GM18502 (cell line): ENCODE measurements around the gene LEF1.
"Not testable (repeated sequence)": the region's sequence is repeated elsewhere in the genome, so short reads cannot be mapped to it uniquely, and the experiment has no call there.

ENCODE experiments used
- ATAC-seq: cut with Tn5 transposase; IDR thresholded peaks from one replicate; pipeline ENCODE4 v1.9.1; 2021; ENCODE audit warnings: mild to moderate bottlenecking; ENCODE audit not compliant: unreplicated experiment, poor library complexity

LEF1 gene

DNA sequence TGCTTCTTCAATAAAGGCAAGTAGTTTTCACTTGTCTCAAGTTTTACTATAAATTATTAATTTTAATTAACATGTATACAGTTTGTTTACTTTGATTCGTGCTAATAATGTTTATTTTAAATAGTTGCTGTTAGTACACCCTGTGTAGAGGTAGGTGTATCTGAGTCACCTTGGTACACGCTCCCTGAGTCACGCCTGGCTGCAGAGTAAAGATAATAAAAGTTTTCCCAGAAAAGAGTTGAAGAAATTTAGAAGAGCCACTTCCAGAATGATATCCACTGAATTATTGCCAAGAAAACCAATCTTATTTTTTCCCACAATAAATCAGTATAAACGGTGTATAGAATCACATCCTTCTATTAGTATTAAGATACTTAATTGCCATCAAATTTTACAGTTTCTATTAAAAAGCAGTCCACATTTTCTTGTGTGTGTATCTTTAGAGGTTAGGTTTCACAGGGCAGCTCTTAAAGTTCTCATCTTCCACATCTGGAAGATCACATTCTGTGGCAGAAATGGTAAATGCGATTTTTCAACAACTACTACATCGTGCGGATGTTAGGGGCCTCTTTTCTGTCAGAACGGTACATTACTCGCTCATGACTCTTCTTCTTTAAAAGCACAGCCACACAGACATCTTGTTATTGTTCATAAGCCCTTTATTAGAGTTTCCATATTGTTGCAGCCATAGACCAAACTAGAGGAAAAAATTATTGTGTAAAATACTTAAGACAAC lies 123.6 kb downstream of the LEF1 start:
- no peak for ATAC-seq

DNA sequence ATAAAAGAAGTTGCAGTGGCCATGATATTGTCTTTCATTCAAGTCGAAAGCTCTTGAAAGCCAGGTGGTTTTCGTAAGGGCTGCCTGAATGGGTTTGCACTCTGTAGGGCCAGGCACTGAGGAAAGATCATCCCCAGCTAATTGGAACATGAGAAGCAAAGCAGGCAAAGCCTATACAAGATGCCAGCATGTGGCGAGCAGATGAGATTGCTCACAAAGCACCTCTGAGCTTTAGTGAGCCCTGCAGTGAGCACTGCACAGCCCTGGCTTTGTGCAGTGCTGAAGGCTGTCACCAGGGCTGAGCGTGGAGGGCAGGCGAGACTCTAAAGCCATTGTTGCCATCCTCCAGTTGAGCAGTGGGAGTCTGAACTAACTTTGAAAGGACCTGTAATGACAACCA lies 125.2 kb downstream of the LEF1 start:
- no peak for ATAC-seq

DNA sequence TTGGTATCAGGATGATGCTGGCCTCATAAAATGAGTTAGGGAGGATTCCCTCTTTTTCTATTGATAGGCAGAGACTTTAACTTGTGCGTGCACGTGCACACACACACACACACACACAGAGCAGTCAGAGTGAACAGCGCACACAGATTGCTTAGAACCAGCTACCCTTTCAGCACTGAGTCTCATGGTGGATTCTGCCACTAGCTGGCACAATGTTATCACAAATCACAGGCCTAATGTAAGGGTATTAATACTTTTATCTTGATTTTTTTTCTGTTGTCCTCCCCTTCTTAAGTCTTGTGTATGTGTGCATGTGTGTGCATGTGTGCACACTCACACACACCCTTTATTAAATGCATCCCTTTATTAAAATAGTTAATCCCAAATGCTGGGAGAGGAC lies 125.8 kb downstream of the LEF1 start:
- no peak for ATAC-seq

DNA sequence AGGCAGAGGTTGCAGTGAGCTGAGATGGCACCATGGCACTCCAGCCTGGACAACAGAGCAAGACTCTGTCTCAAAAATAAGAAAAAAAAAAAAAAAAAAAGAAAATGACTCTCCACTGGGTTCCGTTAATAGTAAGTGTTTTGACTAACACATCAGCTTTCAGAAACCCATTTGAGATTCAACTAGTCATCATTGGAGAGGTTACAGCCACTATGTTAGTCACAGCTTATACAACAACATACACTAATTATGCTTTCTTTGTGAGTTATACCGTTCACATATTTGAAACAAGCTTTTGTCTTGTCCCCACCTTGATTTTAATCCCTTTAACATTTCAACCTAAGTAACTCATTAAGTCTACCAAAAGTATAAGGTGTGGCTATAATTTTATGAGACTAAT lies 130.8 kb downstream of the LEF1 start:
- no peak for ATAC-seq

DNA sequence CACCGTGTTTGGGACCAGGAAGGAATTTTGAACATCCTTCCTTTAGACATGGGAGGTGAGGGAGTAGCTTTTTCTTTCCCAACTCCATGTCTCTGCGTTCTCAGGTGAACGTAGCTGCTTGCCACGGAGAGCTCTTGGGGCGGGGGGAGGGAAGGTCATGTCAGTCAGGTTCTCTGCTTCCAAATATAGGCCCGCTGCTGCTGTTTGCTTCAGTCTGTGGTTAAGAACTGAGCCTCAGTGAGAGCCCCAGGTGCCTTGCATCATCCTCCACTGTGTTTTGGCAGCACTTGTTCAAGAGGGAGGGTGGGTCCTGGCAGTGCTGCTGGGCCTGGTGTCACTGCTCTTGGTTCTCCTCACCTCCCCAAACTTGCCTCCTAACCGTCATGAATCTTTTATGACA lies 132.5 kb downstream of the LEF1 start:
- peak; percentile 95 for ATAC-seq

DNA sequence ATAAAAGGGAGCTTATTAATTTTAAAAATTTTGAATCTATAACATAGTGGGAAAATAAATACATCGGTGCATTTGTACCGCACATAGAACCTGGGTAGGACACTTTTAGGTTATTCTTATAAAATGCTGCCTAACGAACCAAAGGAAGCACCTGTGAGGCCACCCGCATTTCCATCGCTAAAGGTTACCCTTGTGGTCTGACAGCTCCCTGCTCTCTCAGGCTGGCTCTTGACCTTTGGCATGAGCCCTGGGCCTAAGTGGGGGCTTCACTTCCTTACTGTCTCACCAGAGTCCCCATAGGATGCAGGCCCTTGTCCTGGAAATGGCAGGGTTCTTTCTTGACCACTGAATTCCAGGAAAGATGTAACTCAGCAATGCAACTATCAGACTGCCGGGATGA lies 133.0 kb downstream of the LEF1 start:
- peak; percentile 23 for ATAC-seq

DNA sequence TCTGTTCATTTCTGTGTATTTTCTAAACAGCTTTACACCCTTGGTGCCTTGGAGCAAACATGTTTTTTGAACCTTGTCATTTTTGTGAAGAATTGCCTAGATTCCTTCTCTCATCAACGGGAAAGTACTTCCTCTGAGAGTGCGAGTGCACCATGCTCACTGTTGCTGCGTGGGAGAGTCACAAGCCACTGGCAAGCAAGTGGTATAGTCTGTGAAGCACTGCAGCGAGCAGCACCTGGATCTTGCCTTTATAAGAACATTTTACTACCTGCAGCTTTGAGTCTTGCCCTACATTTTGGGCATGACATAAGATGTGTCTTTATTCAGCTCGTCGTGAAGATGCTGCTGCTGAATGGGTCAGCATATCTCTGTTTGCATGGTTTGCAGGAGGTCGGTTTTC lies 134.2 kb downstream of the LEF1 start:
- ATAC-seq: no peak

DNA sequence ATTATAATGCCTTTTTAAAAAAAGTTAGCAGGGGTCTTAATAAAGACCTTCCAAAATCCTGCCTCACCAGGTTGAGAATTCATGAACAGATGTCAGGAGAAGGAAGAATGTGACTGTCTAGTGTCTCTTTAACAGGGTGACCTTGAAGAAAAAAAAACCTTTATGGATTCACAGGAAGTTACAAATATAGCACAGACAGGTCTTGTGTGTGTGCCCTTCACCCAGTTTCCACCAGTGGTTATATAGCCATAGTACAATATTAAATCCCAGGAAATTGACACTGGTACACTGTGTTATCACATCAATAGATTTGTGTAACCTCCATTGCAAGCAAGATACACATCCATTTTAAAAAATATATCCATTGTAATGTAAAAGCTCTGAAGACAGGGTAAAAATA lies 135.4 kb downstream of the LEF1 start:
- no peak for ATAC-seq

DNA sequence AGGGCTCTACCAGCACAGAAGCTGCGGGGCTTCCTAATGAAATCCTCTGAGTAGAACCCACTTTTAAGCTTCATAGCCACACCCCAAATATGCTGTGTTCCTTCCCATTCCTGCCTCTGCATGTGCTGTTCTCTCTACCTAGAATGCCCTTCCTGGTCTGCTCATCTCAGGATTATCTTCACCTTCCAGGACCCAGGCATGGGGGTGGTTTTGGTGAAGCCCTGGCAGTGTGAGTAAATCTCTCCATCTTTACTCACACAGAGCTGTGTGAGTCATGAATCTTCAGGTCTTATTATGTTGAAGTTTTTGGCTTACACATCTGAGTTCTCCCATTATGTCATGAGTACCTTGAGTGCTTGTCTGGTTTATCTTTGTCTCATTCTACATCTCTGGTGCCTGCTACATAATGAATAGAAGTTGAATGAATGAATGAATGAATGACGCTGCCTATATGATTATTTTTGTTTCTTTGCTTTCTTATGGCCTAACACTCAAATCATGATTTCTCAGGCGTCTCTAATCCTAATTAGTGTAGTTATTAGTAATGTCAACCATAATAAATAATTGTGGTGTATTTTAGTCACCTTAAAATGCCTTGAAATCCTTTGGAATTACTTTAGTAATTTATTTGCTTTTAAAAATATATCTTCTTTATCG lies 137.2 kb downstream of the LEF1 start:
- no peak for ATAC-seq

DNA sequence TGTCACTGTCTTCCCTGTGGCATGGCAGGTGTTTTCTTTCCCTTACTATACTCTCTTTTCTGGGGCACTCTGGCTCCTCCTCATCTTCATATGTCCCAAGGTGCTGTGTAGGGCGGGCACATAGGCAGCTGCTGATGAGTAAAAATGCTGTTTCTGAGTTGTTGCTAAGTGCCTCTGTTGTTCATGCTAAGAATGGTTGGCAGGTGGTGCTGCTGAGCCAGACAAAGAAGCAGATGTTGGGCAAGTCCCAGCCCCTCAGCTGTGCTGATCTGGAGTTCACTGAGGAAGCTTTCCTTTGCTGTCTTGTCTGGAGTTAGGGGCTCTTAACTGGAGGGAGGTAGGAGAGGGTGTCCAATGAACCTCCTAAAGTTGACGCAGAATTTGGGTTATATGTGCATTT lies 138.4 kb downstream of the LEF1 start:
- ATAC-seq: peak; percentile 96

DNA sequence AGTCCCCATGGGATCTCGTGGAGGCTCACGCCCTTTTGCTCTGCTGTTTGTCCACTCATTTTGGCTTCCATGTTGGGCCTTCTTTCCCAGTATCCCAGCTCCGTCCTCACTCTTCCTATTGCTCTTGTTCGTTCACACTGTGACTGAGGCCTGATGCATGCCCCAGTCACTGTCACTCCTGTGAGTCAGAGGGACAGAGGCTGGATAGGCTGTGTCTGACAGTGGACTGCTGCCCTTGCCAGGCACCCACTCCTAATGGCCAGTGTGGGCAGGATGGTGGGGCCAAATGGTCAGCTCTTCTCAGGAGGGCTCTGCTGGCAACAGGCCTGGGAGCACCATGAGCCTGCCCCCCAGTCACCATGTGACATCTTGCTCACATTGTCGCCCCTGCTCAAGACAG lies 139.0 kb downstream of the LEF1 start:
- no peak for ATAC-seq

DNA sequence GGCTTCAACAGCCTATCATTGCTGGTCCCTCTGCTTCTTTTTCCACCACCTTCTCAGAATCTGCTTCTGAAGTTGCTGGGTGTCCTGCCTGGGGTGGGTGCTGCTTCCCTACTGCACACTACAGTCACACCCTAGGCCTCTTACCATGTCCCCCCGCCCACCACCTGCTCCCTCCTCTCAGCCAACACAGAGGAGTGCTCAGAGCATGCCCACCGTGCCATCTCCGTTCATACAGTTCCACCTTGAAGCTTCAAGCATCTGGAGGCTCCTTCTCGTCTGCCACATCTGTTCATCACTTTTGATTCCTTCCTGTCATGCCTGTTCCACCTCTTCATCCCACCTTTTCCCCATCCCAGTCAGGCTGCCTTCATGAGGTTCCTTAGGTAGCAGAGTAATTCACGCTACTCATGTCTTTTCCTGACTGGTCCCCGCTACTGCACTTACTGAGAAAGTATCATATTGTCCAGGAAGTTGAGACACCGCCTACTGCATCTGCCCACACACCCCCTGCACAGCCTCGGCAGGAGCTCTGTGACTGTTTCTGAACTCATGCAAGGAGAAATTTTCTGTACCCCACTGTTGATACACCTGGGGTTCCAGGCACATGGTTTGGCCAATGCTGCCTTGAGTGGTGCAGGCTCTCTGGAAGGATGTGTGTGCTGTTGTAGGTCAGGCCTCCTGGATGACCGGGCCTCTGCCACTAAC lies 139.6 kb downstream of the LEF1 start:
- no peak for ATAC-seq

DNA sequence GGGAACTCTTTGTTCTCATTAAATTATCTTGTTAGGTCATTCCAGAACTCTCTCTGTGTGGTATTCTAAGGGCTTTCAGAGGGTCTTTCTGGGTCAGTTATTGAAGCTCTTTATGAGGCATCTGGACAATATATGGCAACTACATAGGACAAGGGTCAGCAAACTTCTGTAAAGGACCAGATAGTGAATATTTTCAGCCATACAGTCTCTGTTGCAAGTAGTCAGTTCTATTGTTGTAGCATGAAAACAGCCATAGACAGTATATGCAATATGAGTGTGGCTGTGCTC lies 143.9 kb downstream of the LEF1 start:
- no peak for ATAC-seq

DNA sequence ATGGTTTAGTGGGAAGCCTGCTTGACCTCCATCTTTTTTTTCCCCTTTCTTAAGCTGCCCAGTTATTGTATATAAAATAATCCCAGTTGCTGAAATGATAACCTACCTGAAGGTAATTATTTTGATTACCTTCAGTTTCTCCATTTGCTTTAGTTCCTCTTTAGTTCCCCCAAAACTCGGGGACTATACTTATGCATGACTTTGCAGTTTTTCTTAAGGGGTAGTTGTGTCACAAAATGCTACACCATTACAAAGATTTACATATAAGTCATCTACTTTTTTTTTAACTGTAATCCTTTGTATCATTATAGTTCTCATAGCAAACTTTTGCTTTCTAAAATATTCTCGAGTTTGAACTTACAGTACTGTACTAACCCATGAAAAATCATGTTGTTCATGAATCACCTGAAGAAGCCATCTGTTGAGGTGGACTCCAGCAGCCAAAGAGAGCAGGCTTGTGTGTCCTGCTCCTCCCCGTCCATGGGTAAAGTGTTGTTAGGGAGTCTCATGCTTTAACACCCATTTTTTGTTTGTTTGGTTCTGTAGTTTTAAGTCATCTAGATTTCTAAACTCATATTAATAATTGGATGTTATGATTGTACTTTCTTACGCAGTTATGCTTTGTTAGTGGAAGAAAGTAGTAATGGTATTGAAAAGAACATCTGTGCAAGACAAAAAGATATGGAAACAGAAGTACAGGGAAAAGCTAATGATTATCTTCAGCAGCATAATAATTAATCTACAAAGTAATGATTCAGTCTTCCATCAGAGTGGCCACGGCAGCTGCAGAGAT lies 144.5 kb downstream of the LEF1 start:
- ATAC-seq: no peak

DNA sequence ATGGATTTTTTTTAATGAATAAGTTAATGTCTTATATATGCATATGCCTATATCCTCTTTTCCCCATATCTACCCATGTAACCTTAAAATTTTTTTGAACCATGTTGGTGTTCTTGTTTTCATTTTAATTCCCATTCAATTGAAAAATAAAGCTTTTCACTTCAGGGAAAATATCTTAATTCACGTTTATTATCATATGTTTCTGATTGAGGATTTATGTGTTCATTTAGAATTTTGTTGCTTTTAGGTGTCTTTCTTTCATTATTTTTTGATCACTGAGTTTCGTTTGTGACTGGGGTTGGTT lies 149.9 kb downstream of the LEF1 start:
- ATAC-seq: no peak

DNA sequence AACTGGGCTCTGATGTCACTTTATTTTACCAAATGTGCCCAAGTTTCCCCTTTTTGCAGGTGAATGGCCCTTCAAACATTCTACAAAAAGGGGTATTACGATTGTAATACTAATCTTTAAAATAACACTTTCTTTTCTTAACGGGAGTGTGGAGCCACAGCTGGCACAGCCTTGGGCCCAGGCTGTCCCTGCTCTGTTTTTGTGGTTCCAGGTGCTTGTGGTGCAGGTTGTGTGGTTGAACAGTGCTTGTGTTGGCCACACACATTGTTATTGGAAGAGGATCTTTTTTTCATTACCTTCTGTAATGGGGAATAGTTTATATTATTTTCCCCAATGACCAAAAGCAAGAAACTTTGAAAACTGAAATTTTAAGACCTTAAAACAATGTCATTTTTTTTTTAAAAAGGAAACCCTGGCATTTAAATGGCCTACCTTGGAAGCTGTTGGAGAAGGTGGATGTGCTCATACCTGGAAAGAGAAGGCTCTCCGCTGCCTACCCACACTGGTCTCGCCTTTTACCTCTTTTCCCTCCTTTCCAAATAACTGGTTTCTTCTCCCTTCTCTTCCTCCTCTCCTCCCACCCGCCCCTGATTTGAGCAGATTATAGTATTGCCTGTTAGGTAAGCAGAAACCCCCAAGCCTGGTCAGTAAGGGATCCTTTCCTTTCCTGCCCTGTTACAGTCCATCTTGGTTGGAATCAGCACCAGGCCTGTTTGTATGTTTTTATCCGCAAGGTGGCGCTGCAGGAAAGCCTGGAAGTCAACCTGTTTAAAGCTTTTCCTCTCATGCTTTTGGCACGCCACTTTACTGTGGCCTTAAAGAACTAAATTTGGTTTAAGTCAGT lies 150.5 kb downstream of the LEF1 start:
- ATAC-seq: peak; percentile 77

DNA sequence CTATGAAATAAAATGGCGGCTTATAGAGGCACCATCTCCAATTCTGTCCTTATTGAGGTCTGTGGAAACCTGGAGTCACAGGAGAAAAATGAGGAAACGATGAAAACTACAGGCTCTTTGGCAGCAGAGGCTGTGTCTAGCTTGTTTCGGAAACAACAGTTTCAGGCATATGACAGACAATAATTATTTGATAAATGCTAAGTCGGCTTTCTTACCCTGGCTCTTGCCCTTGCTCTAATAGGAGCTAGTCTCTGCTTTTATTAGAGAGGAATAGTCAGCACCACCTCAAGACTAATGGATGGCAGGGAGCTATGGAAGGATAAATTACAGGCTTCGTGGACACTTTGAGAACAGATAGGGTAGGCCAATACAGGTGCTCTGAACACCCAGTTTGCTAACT lies 154.8 kb downstream of the LEF1 start:
- no peak for ATAC-seq

DNA sequence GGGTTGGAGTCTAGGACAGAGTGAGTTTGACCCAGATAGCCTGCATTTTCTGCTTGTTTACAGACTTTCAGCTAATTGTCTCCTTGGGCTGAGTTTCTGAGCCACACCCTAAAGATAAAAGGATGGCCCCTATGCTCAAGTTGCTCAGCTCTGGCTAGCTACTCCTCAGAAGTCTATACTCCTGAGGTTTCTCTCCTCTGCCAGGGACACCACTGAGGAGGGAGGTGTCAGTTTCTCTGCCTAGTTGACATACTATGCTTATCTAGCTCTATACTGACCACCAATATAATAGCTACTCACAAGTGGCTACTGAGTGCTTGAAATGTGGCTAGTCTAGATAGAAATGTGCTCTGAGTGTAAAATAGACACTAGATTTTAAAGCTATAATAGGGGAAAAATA lies 155.4 kb downstream of the LEF1 start:
- ATAC-seq: no peak

DNA sequence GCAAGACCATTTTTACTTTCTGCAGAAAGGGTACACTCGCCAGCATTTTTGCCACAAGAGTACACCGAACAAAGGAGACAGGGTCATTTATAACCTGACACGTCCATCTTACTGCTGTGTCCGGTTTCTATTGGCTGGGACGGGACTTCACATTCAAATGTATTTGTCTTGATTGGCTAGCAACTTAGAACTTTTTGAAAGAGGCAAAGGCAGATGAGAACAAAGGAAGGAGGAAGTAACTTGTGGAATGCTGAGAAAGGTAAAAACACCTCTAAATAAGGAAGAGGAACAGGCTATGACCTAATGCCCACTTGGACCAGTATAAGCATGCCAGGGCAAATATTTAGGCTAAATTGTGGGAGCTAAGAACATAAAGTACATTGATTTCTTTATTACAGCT lies 156.3 kb downstream of the LEF1 start:
- ATAC-seq: not testable (repeated sequence)

DNA sequence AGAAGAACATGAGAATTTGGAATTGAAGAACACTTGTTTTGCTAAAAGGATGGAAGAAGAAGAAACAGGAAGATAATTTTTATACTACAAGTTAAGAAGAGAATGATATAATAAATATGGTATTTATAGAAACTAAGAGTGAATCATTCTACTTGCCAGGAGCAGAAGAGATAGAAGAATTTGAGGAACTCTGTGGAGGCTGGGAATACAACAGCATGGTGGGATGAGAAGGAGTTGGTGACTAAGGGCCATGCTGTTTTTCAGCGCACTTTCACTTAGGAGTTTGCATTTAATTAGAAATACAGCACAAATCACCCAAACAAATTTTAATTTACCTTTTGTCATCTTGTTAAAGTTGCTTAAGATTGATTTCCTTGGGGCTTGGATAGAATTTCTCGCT lies 158.6 kb downstream of the LEF1 start:
- ATAC-seq: no peak
